IMR-90 (cell line): ENCODE measurements around the gene TIMM21. TPM values are rescaled to one million over a fixed set of nuclear protein-coding genes. Genes with fewer than 3 reads are reported as not detected.
A peak's percentile ranks its signal among the peaks of the same experiment; 100 is the strongest.

Source experiments
- ATAC-seq: fragments of 200-7000 bp; cut with Tn5 transposase; 2 replicates; pipeline ENCODE4 v1.9.1; 2020; ENCODE audit warnings: low read depth, mild to moderate bottlenecking, moderate library complexity
- BruUV-seq: library from RNA; stranded (reverse); fragments of 400-500 nt; replicated peaks from 2 replicates; lab custom pipeline; 2021; lab: Mats Ljungman, UMichigan
- CTCF ChIA-PET: fragments of 300-600 bp; formaldehyde crosslinking; extraction: SDS; loops from one replicate; lab custom pipeline; 2021; ENCODE audit warnings: antibody characterized with exemption; lab: Yijun Ruan, JAX
- POLR2A ChIA-PET: fragments of 300-600 bp; sonication (Branson Sonifier 250); formaldehyde crosslinking; loops from one replicate; lab custom pipeline; 2022; ENCODE audit warnings: antibody characterized with exemption; ENCODE audit not compliant: unreplicated experiment; lab: Charles Lee
- DNase-seq: peaks from one replicate; pipeline ENCODE4 v3.0.0; 2013
- H2AFZ ChIP-seq: replicated peaks from 2 replicates; pipeline ENCODE3; 2013; ENCODE audit warnings: low read length, mild to moderate bottlenecking; ENCODE audit not compliant: poor library complexity
- H2AK5ac ChIP-seq: 2 replicates; pipeline ENCODE4 v1.6.1; 2013; ENCODE audit warnings: low read depth, low read length, inconsistent platforms
- H2AK9ac ChIP-seq: replicated peaks from 2 replicates; pipeline ENCODE3; 2013; ENCODE audit warnings: mild to moderate bottlenecking, low read depth, low read length, moderate library complexity; ENCODE audit not compliant: poor library complexity
- H2BK120ac ChIP-seq: 2 replicates; pipeline ENCODE4 v1.6.1; 2013; ENCODE audit warnings: low read depth, low read length, inconsistent platforms
- H2BK15ac ChIP-seq: 3 replicates; pipeline ENCODE4 v1.6.1; 2013; ENCODE audit warnings: low read depth, low read length, inconsistent platforms
- H2BK20ac ChIP-seq: 2 replicates; pipeline ENCODE4 v1.6.1; 2013; ENCODE audit warnings: low read depth, mild to moderate bottlenecking, inconsistent platforms, low read length, moderate library complexity
- H2BK5ac ChIP-seq: 2 replicates; pipeline ENCODE4 v1.6.1; 2013; ENCODE audit warnings: mild to moderate bottlenecking, low read depth, low read length, inconsistent platforms; ENCODE audit not compliant: poor library complexity, severe bottlenecking
- H3K14ac ChIP-seq: replicated peaks from 2 replicates; pipeline ENCODE4 v1.6.1; 2013; ENCODE audit warnings: low read depth, low read length, inconsistent platforms
- H3K18ac ChIP-seq: 2 replicates; pipeline ENCODE4 v1.6.1; 2013; ENCODE audit warnings: low read depth, low read length, control low read depth
- H3K23ac ChIP-seq: 2 replicates; pipeline ENCODE4 v1.6.1; 2013; ENCODE audit warnings: low read depth, low read length, inconsistent platforms
- H3K27ac ChIP-seq: 2 replicates; pipeline ENCODE4 v1.5.1; 2013; ENCODE audit warnings: mild to moderate bottlenecking, control low read depth, low read length; ENCODE audit not compliant: insufficient read depth
- H3K27me3 ChIP-seq: 2 replicates; pipeline ENCODE4 v1.6.1; 2013; ENCODE audit warnings: low read length; ENCODE audit not compliant: control insufficient read depth, insufficient read depth
- H3K36me3 ChIP-seq: 2 replicates; pipeline ENCODE4 v1.6.1; 2013; ENCODE audit warnings: low read length, mixed read lengths; ENCODE audit not compliant: control insufficient read depth, insufficient read depth
- H3K4ac ChIP-seq: 2 replicates; pipeline ENCODE4 v1.6.1; 2013; ENCODE audit warnings: low read depth, low read length, inconsistent platforms
- H3K4me1 ChIP-seq: 2 replicates; pipeline ENCODE4 v1.6.1; 2013; ENCODE audit warnings: low read length, mixed read lengths; ENCODE audit not compliant: control insufficient read depth, insufficient read depth
- H3K4me2 ChIP-seq: 2 replicates; pipeline ENCODE4 v1.6.1; 2013; ENCODE audit warnings: low read depth, mild to moderate bottlenecking, control low read depth, low read length, moderate library complexity
- H3K4me3 ChIP-seq: 2 replicates; pipeline ENCODE4 v1.5.1; 2013; ENCODE audit warnings: low read depth, mild to moderate bottlenecking, control low read depth, low read length, moderate library complexity; ENCODE audit not compliant: insufficient read depth
- H3K56ac ChIP-seq: 2 replicates; pipeline ENCODE4 v1.6.1; 2013; ENCODE audit warnings: low read length, inconsistent platforms; ENCODE audit not compliant: insufficient read depth; ENCODE audit errors: extremely low read depth
- H3K79me1 ChIP-seq, 2 experiments: 2 replicates each; pipeline ENCODE4 v1.6.1; 2013; ENCODE audit warnings: low read length in 2 of 2, inconsistent platforms in 1 of 2, low read depth in 1 of 2
- H3K9ac ChIP-seq: 2 replicates; pipeline ENCODE4 v1.6.1; 2013; ENCODE audit warnings: low read depth, low read length, control low read depth
- H3K9me1 ChIP-seq: 2 replicates; pipeline ENCODE4 v1.6.1; 2013; ENCODE audit warnings: low read length, inconsistent platforms; ENCODE audit not compliant: insufficient read depth
- H3K9me3 ChIP-seq: 2 replicates; pipeline ENCODE4 v1.6.1; 2013; ENCODE audit warnings: low read length; ENCODE audit not compliant: control insufficient read depth, insufficient read depth
- H4K20me1 ChIP-seq: 2 replicates; pipeline ENCODE4 v1.6.1; 2013; ENCODE audit warnings: low read length, inconsistent platforms; ENCODE audit not compliant: insufficient read depth
- H4K5ac ChIP-seq: 2 replicates; pipeline ENCODE4 v1.6.1; 2013; ENCODE audit warnings: mild to moderate bottlenecking, low read depth, low read length, control low read depth
- H4K8ac ChIP-seq, 2 experiments: 2 replicates each; pipeline ENCODE4 v1.6.1; 2013; ENCODE audit warnings: low read depth in 2 of 2, low read length in 2 of 2, control low read depth in 1 of 2, inconsistent platforms in 1 of 2
- H4K91ac ChIP-seq: 2 replicates; pipeline ENCODE4 v1.6.1; 2013; ENCODE audit warnings: low read depth, low read length, inconsistent platforms; ENCODE audit not compliant: insufficient read depth
- MAFK ChIP-seq: IDR thresholded peaks from 2 replicates; pipeline ENCODE4 v1.6.1; 2012; ENCODE audit warnings: low read depth, low read length, improper control_type of control experiment
- RCOR1 ChIP-seq: IDR thresholded peaks from 2 replicates; pipeline ENCODE4 v1.6.1; 2012; ENCODE audit warnings: mild to moderate bottlenecking, low read length, improper control_type of control experiment; ENCODE audit not compliant: insufficient replicate concordance
- WGBS, 2 experiments: methylation state at CpG; one replicate each; pipeline versions ENCODE4 v1.1.5 to v1.1.7; 2013; ENCODE audit warnings: missing lambda C conversion rate in 2 of 2; ENCODE audit not compliant: insufficient read length in 1 of 2; ENCODE audit errors: extremely low coverage in 2 of 2; 5-methylcytosine and 5-hydroxymethylcytosine counted together
- dilution Hi-C: fragments of 300-500 bp; cut with HindIII; formaldehyde crosslinking; loops from one replicate; pipeline ENCODE4 v1.14.3; 2018; ENCODE audit warnings: low sequenced_read_pairs; ENCODE audit not compliant: unreplicated experiment
- in situ Hi-C: fragments of 300-500 bp; cut with MboI; formaldehyde crosslinking; loops from 3 replicates; pipeline ENCODE4 v1.14.3; 2019; ENCODE audit warnings: low sequenced_read_pairs, inconsistent platforms, mixed read lengths
- intact Hi-C: fragments of 100-400 bp; cut with micrococcal nuclease; formaldehyde crosslinking; loops from 2 replicates; pipeline ENCODE4 v1.10.0; 2022
- polyA plus RNA-seq, 3 experiments: library from polyadenylated mRNA; depleted of rRNA; stranded (reverse); fragments of >200 nt; gene quantifications; 2 replicates each; pipeline ENCODE4 v1.2.3, GENCODE V29; 2012; ENCODE audit warnings: low replicate concordance in 1 of 3
- total RNA-seq: library from RNA; depleted of rRNA; stranded (reverse); fragments of >200 nt; gene quantifications from 2 replicates; pipeline ENCODE4 v1.2.3, GENCODE V29; 2012
- TF ChIP-seq, protein P1 (sequence below): fragments of 150-350 bp; IDR thresholded peaks from 2 replicates; pipeline ENCODE4 v1.6.1; 2017; ENCODE audit warnings: mild to moderate bottlenecking, antibody characterized with exemption, low read length, low read depth
- TF ChIP-seq, protein P2 (sequence below): conservative IDR thresholded peaks from 2 replicates; pipeline ENCODE4 v1.5.1; 2012; ENCODE audit warnings: mild to moderate bottlenecking, low read depth, low read length, improper control_type of control experiment

The TIMM21 gene
- total and polyA plus RNA-seq, 2 of the 4 experiments (the other 2 are of a cell fraction): 42.8 to 52.7 TPM

DNA sequence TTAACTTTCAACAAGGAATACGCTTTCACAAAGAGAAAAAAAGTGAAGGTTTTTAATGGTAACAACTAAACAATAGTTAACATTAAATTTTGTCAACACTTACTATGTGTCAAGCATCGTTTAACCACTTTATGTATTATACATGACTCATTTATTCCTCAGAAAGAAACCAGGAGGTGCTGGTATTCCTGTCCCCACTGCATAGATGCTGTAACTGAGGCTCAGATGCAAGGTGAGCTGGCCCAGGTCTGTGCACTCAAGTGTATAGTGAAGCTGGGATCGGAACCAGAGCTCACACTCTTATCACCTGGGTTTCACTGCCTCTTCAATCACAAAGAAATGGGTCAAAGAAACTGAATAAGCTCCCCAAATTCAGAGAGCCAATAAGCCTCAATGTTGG lies 17.2 kb upstream of the TIMM21 start (continued):
- TF ChIP-seq, protein P1, sequence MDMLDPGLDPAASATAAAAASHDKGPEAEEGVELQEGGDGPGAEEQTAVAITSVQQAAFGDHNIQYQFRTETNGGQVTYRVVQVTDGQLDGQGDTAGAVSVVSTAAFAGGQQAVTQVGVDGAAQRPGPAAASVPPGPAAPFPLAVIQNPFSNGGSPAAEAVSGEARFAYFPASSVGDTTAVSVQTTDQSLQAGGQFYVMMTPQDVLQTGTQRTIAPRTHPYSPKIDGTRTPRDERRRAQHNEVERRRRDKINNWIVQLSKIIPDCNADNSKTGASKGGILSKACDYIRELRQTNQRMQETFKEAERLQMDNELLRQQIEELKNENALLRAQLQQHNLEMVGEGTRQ: no peak

DNA sequence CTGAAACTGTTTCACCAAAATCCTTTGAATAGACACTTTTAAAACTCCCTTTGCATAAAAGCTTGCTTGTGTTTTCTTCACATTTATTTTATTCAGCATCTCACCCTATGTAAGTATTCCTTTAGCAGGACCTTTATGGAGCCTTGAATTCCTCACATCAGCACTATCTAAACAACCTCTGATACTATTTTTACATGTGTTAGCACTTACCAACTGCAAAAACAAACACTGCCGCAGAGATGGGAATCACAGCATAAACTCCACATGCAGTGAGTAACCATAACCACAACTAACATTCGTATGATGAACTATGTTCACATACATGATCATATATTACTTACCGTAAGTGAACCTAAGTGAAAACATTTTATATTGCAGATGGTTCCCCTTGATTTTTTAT lies 16.1 kb upstream of the TIMM21 start:
- Histone ChIP-seq H3K27me3 (no peaks in the 10 kb centered on the region), H2AK5ac (no peak overlapping the region), H3K4me2 (no peak overlapping the region), H3K9me1 (peaks cover 8% of the 10 kb centered on the region), H3K9ac (no peak overlapping the region), H2BK120ac (peak overlapping the region; percentile 81; the same call in 1 of the 2 replicates), H2BK20ac (peak overlapping the region; percentile 90; the same call in 1 of the 2 replicates), H3K18ac (peak overlapping the region; percentile 19), H4K8ac (0 out of 4 replicates have a peak overlapping the region, but pooled peaks of 1 of the 2 experiments have one; percentile 67), H4K20me1 (no peaks in the 10 kb centered on the region), H3K27ac (no peak overlapping the region; the same call in 1 of the 2 replicates), H2BK15ac (no peak overlapping the region), H3K4ac (no peak overlapping the region), H2AK9ac (no peak overlapping the region), H3K23ac (no peak overlapping the region), H2AFZ (no peak overlapping the region), H3K9me3 (no peaks in the 10 kb centered on the region), H3K4me1 (peaks cover 15% of the 10 kb centered on the region), H2BK5ac (peak overlapping the region; percentile 36), H3K14ac (no peak overlapping the region), H3K56ac (no peak overlapping the region), H4K5ac (no peak overlapping the region), H3K36me3 (no peaks in the 10 kb centered on the region), H3K79me1 (no peaks in the 10 kb centered on the region), H4K91ac (no peak overlapping the region), H3K4me3 (no peak overlapping the region)
- TF ChIP-seq MAFK (peak; percentile 72), RCOR1 (no peak)
- TF ChIP-seq, protein P2, sequence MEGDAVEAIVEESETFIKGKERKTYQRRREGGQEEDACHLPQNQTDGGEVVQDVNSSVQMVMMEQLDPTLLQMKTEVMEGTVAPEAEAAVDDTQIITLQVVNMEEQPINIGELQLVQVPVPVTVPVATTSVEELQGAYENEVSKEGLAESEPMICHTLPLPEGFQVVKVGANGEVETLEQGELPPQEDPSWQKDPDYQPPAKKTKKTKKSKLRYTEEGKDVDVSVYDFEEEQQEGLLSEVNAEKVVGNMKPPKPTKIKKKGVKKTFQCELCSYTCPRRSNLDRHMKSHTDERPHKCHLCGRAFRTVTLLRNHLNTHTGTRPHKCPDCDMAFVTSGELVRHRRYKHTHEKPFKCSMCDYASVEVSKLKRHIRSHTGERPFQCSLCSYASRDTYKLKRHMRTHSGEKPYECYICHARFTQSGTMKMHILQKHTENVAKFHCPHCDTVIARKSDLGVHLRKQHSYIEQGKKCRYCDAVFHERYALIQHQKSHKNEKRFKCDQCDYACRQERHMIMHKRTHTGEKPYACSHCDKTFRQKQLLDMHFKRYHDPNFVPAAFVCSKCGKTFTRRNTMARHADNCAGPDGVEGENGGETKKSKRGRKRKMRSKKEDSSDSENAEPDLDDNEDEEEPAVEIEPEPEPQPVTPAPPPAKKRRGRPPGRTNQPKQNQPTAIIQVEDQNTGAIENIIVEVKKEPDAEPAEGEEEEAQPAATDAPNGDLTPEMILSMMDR: no peak
- DNase-seq (peak; percentile 82), ATAC-seq (peak; percentile 95)
- BruUV-seq: no TSS peak
- no CpG with 5 or more reads among the region's 3 CpGs for WGBS, 2 experiments
- in situ Hi-C loops (no loop called here), intact Hi-C loops (no loop called here), dilution Hi-C loops (no loop called here)
- POLR2A ChIA-PET: no interaction called here
- CTCF ChIA-PET: no interaction called here
